Mucosa of stomach (tissue), 1 donor: ENCODE results near the gene ADAMTS9.
"Not testable (repeated sequence)": the region's sequence is repeated elsewhere in the genome, so short reads cannot be mapped to it uniquely, and the experiment has no call there.

Experiments
- H3K27me3 ChIP-seq: one replicate; pipeline ENCODE4 v1.7.0; 2013; ENCODE audit warnings: mild to moderate bottlenecking, low read length; ENCODE audit not compliant: control insufficient read depth, insufficient read depth
- H3K36me3 ChIP-seq: one replicate; pipeline ENCODE4 v1.7.0; 2013; ENCODE audit warnings: low read length; ENCODE audit not compliant: control insufficient read depth, insufficient read depth
- H3K4me1 ChIP-seq: one replicate; pipeline ENCODE4 v1.7.0; 2013; ENCODE audit warnings: mild to moderate bottlenecking, low read length; ENCODE audit not compliant: control insufficient read depth, insufficient read depth
- H3K4me3 ChIP-seq: one replicate; pipeline ENCODE4 v1.7.0; 2013; ENCODE audit warnings: low read length
- H3K9ac ChIP-seq: one replicate; pipeline ENCODE4 v1.7.0; 2013; ENCODE audit warnings: mild to moderate bottlenecking, low read length, moderate library complexity
- H3K9me3 ChIP-seq: one replicate; pipeline ENCODE4 v1.7.0; 2013; ENCODE audit warnings: mild to moderate bottlenecking, low read length, moderate library complexity; ENCODE audit not compliant: control insufficient read depth
- donor health status: Pancreatic carcinoma.

The ADAMTS9 gene

GRCh38 chr3:64556046-64556445 is 131.8 kb downstream of the ADAMTS9 start:
- no peaks in the 10 kb centered on the region for H3K4me1 ChIP-seq
- no peak overlapping the region for H3K4me3 ChIP-seq
- no peak overlapping the region for H3K9ac ChIP-seq
- no peaks in the 10 kb centered on the region for H3K27me3 ChIP-seq
- no peaks in the 10 kb centered on the region for H3K36me3 ChIP-seq
- no peaks in the 10 kb centered on the region for H3K9me3 ChIP-seq

- Histone ChIP-seq H3K36me3 (no peaks in the 10 kb centered on the region), H3K9me3 (no peaks in the 10 kb centered on the region), H3K9ac (no peak overlapping the region), H3K4me3 (no peak overlapping the region), H3K4me1 (no peaks in the 10 kb centered on the region), H3K27me3 (no peaks in the 10 kb centered on the region)
Observed at GRCh38 chr3:64555351-64555750, 132.4 kb downstream of the ADAMTS9 start.

- no peak overlapping the region for H3K9ac ChIP-seq
Observed at GRCh38 chr3:64554096-64554920, 133.5 kb downstream of the ADAMTS9 start.

GRCh38 chr3:64552966-64553365 is 134.8 kb downstream of the ADAMTS9 start:
- H3K36me3 ChIP-seq = no peaks in the 10 kb centered on the region
- no peaks in the 10 kb centered on the region for H3K27me3 ChIP-seq
- H3K9ac ChIP-seq = no peak overlapping the region
- no peaks in the 10 kb centered on the region for H3K4me1 ChIP-seq
- H3K4me3 ChIP-seq = no peak overlapping the region
- no peaks in the 10 kb centered on the region for H3K9me3 ChIP-seq

More at GRCh38 chr3:64554096-64554920, 133.5 kb downstream of the ADAMTS9 start:
- Histone ChIP-seq H3K27me3 (no peaks in the 10 kb centered on the region), H3K4me3 (no peak overlapping the region), H3K9me3 (no peaks in the 10 kb centered on the region), H3K36me3 (no peaks in the 10 kb centered on the region), H3K4me1 (no peaks in the 10 kb centered on the region)

- no peaks in the 10 kb centered on the region for H3K27me3 ChIP-seq
- no peaks in the 10 kb centered on the region for H3K36me3 ChIP-seq
- no peak overlapping the region for H3K9ac ChIP-seq
- H3K9me3 ChIP-seq = no peaks in the 10 kb centered on the region
- no peaks in the 10 kb centered on the region for H3K4me1 ChIP-seq
- no peak overlapping the region for H3K4me3 ChIP-seq
Observed at GRCh38 chr3:64552160-64552559, 135.6 kb downstream of the ADAMTS9 start.

GRCh38 chr3:64551697-64552096 is 136.1 kb downstream of the ADAMTS9 start:
- Histone ChIP-seq H3K27me3 (no peaks in the 10 kb centered on the region), H3K9me3 (no peaks in the 10 kb centered on the region), H3K9ac (no peak overlapping the region), H3K36me3 (no peaks in the 10 kb centered on the region), H3K4me1 (no peaks in the 10 kb centered on the region), H3K4me3 (no peak overlapping the region)

- no peak overlapping the region for H3K4me3 ChIP-seq
- H3K9me3 ChIP-seq = no peaks in the 10 kb centered on the region
- H3K36me3 ChIP-seq = no peaks in the 10 kb centered on the region
- H3K9ac ChIP-seq = no peak overlapping the region
- no peaks in the 10 kb centered on the region for H3K27me3 ChIP-seq
- no peaks in the 10 kb centered on the region for H3K4me1 ChIP-seq
Observed at GRCh38 chr3:64550745-64551144, 137.1 kb downstream of the ADAMTS9 start.

GRCh38 chr3:64549869-64550268 is 137.9 kb downstream of the ADAMTS9 start:
- Histone ChIP-seq H3K36me3 (no peaks in the 10 kb centered on the region), H3K4me3 (no peak overlapping the region)

GRCh38 chr3:64548200-64548889 is 139.5 kb downstream of the ADAMTS9 start:
- H3K4me1 ChIP-seq = no peaks in the 10 kb centered on the region
- no peak overlapping the region for H3K9ac ChIP-seq

More at GRCh38 chr3:64549869-64550268, 137.9 kb downstream of the ADAMTS9 start:
- Histone ChIP-seq H3K27me3 (no peaks in the 10 kb centered on the region), H3K9me3 (no peaks in the 10 kb centered on the region), H3K9ac (no peak overlapping the region), H3K4me1 (no peaks in the 10 kb centered on the region)

GRCh38 chr3:64546856-64547255 is 140.9 kb downstream of the ADAMTS9 start:
- Histone ChIP-seq H3K9ac (no peak overlapping the region), H3K27me3 (no peaks in the 10 kb centered on the region), H3K36me3 (no peaks in the 10 kb centered on the region)

More at GRCh38 chr3:64548200-64548889, 139.5 kb downstream of the ADAMTS9 start:
- no peaks in the 10 kb centered on the region for H3K27me3 ChIP-seq
- no peaks in the 10 kb centered on the region for H3K36me3 ChIP-seq
- no peak overlapping the region for H3K4me3 ChIP-seq
- H3K9me3 ChIP-seq = no peaks in the 10 kb centered on the region

GRCh38 chr3:64545239-64545638 is 142.6 kb downstream of the ADAMTS9 start:
- not testable (repeated sequence) for H3K4me3 ChIP-seq, H3K36me3 ChIP-seq, H3K9ac ChIP-seq, H3K27me3 ChIP-seq, H3K9me3 ChIP-seq, H3K4me1 ChIP-seq

More at GRCh38 chr3:64546856-64547255, 140.9 kb downstream of the ADAMTS9 start:
- Histone ChIP-seq H3K9me3 (no peaks in the 10 kb centered on the region), H3K4me1 (no peaks in the 10 kb centered on the region), H3K4me3 (no peak overlapping the region)

- Histone ChIP-seq H3K9me3 (no peaks in the 10 kb centered on the region), H3K36me3 (no peaks in the 10 kb centered on the region), H3K27me3 (no peaks in the 10 kb centered on the region), H3K4me1 (no peaks in the 10 kb centered on the region), H3K9ac (no peak overlapping the region), H3K4me3 (no peak overlapping the region)
Observed at GRCh38 chr3:64541803-64542202, 146.0 kb downstream of the ADAMTS9 start.
